Measurements from ENCODE around the gene TXNRD1.

DNA sequence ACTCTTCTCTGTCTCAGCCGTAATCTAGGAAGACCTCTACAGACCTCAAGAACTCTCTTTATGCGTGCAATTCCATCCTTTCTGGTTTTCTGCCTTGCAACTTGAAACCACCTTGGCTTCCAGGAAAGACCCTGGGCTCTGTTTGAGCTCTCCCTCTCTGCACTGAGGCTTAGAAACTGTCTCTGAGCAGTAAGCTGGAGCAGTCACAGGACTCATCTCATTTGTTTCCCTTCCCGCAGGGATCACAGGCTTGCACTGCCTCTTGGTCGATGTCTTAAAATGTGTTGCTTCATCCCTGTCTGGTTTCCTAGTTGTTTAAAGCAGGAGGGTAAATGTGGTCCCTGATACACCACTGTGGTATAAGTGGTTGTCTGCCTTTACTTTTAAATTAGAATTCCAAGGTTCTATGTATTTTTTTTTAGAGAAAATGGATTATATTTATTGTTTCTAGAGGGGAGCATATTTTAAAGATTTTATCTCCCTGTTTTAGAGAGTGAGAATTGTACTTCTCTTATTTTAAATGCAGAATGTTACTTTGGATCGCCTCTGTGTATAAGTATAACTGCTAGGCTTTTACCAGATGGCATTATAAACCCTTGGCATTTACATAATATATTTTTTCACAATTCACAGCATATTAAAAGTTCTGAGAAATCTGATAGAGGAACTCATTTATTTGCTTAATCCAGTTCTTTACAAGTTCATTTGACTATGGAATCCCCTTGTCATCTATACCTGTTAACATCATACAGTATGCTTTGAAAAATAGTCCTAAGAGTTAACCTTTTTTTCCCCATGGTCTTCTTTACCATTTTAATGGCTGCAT is 114.3 kb downstream of the TXNRD1 start:
- TF ChIP-seq CTCF (IDR thresholded peaks at IDR 0.05 in 8 of 11, conservative IDR thresholded peaks at IDR 0.05 in 3 of 11) (no peak), POLR2A (IDR thresholded peaks at IDR 0.05) (no peak), POLR2AphosphoS5 (IDR thresholded peaks at IDR 0.05) (no peak)

Measured in spleen (tissue), 7 donors.